ENCODE measurements around the gene MAPKAPK3.
A peak's percentile ranks its signal among the peaks of the same experiment; 100 is the strongest.

The MAPKAPK3 gene

DNA sequence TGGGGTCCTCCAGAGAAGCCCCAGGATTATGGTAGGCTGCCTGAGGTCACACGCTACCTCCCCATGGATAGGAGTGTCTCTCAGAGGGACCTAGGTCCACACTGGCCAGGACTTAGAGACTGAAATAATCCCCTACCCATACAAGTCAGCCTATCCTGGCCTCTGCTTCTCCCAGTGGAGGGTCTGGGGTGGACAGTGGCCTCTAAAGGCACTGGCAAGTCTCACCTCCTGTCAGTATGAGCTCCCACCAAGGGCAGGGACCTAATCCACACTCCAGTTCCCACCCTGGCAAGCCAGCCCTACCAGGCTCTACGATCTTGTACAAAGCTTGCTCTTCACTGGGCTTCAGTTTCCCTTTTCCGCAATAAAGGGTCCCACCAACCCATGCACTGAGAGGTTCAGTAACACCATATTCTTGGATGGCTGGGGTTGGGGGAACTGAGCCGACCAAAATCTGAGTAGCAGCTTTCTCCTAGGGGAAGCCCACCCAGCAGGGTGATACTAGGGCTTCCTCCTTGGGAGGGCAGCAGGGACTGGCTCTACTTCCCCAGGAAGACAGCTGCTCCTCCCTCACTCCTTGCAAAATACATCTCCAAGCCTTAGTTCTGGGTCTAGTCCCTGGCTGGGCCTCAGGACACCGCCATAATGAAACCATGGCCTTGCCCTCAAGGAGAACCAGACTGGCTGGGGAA lies 7.7 kb upstream of the MAPKAPK3 start:
- DNase-seq, result peak in 1 of 2 donors; percentile 20

DNA sequence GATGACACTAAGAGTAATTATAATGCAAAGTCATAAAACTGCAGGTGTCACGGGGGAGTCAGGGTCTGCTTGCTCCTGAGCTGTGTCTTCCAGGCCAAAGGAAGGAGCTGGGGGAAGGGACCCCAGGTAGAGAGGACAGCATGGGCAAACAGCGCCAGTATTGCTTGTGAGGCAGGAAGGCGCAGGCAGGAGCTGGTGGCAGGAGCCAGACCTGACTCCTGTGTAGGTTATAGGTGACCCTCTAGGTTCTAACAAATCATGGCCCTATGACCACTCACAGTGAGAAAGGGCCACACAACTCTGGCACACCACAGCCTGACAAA lies 7.2 kb upstream of the MAPKAPK3 start:
- DNase-seq, result peak in 1 of 2 donors; percentile 30

DNA sequence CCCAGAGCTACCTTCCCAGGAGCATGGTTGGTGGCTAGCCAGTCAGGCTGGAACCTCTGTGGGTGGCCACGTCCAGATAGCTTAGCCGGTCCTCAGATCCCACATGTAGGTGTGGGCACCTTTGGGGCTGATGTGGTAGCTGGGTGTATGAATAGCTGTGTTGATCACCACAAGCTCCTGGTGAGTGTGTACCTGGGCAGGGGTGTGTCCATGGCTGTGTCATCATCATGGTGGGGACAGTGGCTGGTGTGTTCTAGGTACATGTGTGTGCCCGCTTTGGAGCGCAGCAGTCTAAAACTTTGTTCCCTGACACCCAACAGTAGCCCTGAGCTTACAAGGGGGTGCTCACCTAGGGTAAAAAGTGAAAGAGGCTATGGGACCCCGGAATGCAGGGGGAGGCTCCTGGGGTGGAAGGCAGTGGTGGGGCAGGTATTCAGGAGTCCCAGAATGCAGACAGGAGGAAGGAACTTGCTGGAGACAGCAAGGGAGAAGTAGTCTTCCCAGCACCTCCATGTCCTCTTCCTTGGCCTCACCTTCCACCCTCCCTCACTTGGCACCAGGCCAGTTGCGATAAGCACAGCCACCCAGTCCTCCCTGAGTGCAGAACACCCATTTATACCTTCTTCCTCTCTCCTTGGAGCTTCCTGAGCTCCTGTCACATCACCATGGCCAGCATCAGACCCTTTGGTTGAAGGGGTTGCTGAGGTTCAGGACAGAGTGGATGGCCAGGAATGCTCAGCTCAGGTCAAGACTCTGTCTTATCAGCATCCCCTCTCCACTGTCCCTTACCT lies 6.6 kb upstream of the MAPKAPK3 start:
- peak; percentile 42 to 45 for DNase-seq

DNA sequence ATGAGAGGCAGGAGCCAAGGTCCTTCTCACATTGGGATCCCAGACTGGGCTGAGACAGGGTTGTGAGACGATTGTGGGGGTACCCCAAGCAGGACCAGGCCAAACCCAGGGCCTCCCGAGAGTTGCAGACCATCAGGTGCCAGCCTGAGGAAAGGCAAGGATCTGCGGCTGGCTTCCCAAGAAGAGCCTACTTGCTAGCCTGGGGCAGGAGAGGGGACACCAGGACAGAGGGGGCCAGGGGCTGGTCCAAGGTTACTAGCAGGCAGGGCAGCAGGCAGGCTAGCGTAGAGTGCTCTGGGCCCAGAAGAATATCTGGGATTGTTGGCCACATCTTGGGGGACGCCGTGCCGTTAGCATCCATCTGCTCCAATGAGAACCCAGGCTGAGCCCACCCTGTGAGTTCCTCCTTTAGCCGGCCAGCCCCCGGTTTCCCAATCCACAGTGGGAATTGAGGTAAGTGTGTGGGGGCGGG lies 5.9 kb upstream of the MAPKAPK3 start:
- DNase-seq, result no peak

DNA sequence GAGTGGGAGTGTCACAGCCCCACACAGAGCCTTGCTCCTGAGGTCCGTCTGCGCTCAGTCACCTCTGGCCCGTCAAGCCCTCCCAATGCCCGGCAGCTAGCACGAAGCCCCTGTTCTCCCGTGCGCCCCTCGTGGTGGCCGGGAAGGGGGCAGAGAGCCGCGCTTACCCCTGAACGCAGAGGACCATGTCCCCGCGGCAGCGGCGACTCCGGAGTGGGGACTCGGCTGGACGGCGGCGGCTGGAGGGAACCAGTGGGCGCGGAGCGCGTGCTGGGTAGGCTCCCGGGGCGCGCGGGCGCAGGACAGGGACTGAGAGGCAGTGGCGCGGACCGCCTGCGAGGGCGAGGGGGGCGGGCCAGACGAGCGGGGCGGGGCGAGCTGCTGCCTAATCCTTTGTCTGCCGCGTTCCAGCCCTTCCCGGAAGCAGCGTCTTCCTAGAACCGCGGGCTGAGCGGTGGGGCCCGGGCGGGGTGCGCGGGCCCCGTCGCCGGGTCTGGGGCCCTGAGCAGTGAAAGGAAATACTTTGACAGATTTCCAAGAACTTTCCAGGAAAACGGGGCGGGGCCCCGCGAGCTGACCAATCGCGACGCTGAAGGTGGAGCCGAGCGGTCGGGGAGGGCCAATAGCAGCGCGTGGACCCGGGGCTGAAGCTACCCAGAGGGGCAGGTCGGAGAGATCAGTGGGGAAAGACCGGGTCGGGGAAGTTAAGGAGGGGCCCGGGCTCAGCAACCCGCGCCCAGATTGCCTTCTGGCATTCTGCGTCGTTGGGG lies 5.3 kb upstream of the MAPKAPK3 start, which contains the start of gene CISH:
CISH (minus strand) TSS at position 311 of the 770 bp plus-strand sequence; CDS start at position 187, 124 bp downstream.
- DNase-seq, result peak; percentile 97 to 98

DNA sequence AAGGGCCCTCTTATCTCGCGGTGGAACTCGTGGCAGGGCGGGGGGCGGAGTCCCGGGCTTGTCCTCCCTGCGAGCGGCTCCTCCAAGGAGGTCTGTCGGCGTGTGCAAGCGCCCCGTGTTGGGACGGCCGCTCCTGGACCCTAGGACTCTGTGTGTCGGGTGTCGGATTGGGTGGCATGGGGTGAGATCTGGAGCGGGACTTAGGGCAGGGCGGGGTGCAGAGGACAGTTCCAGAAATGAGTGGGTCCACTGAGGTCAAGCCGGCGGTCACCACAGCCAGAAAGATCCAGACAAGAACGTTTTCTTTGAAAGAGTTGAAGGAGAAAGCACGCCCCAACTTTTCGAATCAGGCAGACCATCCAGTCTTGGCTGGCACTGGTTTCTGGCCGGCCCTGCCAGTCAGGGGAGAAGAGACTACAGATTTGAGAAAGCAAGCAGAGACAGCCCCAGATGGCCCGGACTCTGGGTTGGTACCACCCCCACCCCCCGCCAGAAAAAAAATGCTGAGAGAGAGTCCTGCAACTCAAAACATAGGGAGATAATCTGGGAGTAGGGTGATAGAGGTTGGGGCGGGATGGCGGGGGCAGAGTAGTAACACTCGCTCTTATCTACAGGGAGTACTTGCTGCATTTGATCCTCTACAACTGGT lies 4.6 kb upstream of the MAPKAPK3 start:
- DNase-seq, result no peak

DNA sequence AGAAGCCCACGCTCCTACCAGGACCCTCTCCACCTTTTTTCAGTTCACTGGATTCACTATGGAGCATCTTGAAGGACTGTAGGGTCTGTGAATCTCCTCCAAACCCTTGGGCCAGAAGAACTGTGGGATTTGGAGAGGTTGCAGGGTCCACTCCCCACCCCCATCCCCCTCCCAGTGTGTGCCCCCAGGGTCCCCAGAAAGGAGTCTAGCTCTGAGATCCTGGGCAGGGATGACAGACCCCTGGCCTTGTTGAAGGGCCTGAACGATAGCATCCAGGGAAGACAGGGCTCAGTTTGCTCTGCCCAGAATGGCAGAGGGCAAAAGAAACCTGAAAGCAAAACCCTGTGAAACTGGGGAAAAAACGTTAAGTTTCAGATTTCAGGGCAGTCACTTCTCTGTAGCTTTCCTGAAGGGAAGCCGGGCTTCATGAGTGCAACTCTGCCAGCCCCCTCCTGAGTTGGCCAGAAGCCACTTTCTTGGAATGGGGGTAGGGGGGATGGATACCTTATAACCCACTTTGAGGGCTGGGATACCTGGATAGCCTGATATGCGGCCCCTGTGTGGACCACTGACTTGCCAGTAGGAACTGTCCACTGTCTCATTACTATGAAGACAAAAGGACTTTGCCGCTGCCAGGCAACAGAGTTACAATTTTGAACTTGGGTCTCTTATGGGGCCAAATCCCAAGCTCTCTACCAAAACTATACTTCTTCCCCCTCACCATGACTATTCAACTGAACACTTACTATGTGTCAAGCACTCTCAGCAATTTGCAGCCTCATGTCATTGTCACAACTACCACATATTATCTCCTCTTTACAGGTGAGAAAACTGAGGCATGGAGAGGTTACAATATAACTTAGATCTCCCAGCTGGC lies 3.7 kb upstream of the MAPKAPK3 start:
- no peak for DNase-seq

DNA sequence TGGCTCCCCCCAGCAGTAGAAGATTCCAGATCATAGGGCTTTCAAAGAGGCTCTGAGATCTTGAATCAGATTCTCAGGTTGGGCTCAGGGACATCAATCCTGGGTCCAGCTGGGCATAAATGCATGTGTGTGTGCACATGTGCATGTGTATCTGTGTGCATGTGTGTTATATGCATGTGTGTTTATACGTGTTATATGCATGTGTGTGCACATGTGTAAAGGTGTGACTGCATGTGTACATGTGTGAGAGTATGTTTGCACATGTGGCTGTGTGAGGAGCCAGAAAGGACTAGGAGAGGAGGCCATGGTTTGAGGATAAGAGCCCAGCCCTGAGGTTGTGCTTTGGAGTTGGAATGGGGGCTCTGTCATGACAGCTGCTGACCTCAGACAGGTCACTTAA lies 1.8 kb upstream of the MAPKAPK3 start:
- DNase-seq, result no peak

DNA sequence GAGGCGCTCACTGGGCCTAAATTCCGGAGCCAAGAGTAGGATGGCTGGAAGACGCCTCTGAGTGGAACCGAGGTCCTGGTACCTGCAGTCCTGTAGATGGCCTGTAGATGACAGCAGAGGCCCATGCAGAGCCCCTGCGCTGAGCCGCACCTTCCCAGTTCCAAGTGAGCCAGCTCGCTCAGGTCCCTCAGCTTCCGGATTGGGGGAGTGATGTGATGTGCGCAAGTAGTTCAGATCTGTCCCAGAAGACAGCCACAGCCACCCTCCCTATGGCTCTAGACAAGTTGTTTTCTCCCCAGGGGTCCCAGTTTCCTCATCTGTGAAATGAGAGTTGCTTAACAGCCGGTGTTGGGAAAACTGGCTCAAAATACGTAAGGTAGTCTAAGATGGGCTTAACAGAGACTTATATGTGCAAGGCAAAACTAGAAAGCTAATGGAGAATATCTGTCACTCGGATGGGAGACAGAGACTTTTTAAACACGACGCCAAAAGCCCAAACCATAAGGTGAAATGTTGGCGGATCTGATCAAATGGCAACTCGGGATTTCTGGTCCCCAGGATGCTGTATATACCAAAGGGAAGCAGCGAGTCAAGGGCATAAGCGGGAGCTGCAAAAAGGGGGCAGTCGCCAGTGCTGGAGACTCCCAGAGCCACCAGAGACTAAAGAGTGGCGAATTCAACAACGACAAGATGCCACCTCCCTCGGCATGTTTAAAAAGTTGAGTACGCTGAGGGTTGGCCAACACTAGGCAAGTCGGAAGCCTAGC lies 765 bp upstream of the MAPKAPK3 start:
- DNase-seq, result peak; percentile 75 to 80

DNA sequence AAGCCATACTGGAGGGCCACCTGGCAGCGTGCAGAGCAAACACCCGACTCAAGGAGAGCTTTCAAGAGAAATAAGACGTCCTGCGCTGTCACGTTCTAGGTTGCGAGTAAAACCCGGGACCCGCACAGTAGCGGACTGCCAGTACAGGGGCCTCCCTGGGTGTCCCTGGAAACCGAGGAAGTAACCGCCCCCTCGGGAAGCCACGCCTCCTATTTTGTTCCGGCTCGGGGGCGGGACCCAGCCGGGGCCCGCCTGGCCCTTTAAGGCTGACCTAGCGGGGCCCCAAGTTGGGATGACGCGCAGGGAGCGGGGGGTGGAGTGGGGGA lies 218 bp upstream of the MAPKAPK3 start:
- peak; percentile 94 for DNase-seq

DNA sequence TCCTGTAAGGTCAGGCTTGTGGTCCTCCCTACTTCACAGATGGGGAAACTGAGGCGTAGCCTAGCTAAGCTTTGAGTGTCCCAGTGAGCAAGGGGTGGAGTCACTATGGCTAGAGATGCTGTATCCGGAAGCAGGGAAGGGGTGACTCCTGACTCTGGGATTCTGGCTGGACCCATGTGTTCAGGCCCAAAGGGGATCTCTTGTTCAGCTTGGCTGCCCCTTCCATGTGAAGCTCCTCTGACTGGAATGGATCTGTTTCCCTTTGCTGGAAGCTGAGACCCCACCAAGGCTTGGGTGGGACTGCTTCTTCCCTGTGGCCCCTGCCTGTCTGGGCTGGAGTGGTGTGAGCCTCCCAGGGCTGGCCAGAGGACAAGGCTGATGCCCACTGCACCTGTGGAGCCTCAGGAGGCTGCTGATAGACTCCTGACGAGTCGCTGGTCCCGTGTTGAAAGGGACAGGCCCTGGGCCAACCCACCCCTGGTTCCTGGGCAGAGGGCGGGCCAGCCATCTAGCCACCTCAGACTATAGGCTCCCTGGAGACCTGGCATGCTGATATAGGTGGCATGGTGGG lies 1.0 kb downstream of the MAPKAPK3 start:
- no peak for DNase-seq

DNA sequence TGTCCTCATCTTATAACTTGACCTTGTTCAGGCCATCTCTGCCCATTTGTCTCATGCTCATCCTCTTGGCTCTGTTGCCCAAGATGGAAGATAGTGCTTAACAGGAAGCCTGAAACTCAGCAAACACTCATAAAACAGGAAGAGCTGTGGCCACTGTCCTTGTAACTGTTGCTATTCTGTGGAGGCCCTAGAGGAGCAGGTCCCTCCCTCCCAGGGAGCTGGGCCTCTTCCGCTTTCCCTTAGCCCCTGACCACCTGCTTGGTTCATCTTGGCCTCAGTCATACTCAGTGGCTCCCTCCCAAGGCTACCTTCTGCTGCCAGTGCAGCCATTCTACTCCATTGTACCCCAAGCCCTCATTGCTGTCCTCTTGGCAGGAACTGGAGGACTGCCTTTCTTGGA lies 3.5 kb downstream of the MAPKAPK3 start:
- no peak for DNase-seq

DNA sequence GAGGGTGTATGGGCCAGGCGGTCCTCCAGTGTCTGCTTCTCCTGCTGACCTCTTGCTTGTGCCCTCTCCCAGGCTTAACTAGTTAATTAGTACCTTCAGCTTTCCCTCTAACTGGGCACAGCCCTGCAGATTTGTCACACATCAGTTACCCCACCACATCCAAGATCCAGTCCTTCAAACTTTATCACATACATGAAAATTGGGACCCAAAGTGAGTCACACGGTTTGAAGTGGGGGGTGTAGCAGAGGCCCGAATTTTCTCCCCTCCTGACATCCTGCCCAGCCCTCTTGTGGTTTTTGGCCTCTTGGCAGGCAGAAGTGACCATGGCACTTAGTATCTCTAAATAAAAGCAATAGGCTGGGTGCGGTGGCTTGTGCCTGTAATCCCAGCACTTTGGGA lies 3.9 kb downstream of the MAPKAPK3 start:
- DNase-seq, result no peak

DNA sequence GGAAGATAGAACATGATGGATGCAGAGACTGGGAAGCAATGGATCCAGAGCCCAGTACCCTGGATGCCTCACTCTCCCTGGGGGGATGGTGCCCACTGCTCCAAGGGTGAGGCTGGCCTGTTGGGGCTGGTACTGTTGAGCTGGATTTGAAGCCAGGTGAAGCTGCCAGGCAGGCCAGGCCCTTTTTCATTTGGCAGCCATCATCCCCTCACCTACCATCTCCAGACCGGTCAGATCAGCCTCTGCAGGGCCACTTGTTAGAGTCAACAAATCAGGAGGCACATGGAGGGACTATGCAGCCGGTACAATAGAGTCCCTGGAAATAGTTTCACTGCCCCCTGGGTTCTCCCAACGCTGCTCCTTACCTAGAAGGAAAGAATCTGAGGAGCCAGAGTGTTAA lies 5.9 kb downstream of the MAPKAPK3 start:
- DNase-seq, result no peak

DNA sequence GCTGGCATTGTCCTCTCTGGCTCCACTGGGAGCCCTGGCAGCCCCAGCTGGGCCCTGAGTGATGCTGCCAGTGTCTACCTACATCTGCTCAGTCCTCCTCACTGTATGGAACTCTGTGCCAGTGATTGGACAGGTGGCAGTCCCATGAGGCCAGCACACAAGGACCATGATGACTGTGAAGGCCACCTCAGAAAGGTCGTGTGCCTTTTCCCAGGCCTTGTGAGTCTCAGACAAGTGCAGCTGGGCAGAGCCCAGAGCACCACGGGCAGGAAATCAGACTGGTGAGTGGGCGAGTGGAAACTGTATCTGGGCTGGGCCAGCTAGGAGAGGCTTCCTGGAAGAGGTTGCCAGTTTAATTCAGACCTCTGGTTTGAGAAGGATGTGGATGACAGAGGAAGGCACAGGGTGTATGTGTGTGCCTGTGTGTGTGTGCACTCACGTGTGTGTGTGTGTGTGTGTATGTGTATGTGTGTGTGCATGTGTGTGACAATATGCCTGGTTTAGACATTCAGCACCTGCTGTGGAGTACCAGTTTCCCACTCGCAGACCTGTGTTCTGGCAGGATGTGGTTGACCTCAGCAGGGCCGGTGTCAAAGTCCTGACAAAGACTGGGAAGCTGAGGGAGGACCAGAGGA lies 7.0 kb downstream of the MAPKAPK3 start:
- peak; percentile 51 to 54 for DNase-seq

DNA sequence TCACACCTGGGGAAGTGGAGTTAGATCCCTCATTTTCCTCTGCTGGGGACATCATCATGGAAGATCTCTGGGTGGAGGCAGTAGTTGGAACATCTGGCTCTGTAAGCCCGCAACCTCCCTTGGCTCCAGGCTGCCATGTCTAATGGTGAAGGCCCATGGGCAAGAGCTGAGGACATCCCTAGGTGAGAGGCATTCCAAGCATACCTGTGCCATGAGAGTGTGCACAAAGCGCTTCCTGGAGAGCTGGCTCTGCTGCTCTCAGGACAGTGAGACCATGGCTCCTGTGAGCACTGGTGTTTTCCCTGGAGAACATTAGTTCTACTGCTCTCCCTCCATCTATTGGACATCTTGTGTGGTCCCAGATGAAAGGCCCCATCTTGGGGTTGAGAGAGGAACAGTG lies 7.7 kb downstream of the MAPKAPK3 start:
- DNase-seq, result no peak

DNA sequence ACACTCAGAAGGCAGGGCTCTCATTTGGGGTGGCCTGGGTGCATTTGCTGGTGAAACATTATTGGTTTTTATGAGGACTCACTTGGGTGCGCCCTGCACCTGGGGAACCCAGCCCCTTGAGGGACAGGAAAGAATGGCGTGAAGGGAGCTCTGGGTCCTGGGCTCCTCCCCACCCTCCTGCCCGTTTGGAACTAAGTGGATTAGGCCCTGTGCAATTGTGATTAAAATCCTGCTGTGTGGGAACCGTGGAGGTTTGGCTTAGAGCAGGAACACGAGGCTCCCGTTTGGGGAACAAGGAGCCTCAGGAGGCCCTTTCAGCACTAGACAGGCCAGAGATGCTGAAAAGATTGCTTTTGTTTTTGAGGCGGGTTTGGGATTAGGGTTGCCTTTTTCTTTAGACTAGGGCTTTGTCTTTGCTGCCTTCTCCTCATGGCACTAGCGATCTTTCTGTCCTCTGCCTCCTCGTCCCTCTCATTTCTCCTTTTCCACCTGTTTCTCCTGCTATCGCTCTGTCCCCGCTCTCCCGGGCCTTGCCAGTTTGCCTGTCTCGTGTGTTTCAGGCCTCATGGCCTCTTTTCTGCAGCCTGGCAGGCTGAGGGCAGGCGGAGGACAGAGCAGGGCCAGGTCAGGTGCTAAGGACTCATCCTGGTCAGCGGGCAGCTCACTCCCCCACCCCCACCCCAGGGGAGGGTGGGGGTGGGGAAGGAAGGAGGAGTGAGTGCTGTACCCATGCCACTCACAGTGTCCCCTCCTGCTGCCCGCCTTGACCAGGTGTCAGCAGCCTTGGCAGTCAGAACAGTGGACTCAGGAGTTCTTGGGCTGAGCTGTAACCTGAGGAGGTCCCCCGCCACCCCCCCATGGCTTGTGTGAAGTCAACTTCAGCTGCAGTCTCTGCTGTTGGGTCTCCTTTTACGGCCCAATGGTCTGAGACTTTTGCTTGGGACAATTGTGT lies 8.6 kb downstream of the MAPKAPK3 start:
- no peak for DNase-seq

DNA sequence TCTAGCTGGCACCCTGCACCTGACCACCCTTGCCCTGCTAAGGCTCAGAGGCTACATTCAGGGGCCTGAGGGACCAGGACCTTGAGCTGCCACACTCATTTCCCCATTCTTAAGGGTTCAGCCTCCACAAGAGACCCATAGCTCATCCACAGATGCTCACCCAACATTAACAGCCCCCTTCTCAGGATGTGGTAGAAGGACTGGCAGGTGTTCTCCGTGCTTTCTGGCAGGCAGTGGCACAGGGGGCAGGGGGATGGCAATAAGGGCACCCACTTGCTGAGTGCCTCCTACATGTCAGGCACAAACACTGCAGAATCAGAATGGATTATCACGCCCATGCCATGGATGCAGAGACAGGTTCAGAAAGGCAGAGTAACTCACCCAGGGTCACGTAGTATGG lies 9.4 kb downstream of the MAPKAPK3 start:
- DNase-seq, result no peak

DNA sequence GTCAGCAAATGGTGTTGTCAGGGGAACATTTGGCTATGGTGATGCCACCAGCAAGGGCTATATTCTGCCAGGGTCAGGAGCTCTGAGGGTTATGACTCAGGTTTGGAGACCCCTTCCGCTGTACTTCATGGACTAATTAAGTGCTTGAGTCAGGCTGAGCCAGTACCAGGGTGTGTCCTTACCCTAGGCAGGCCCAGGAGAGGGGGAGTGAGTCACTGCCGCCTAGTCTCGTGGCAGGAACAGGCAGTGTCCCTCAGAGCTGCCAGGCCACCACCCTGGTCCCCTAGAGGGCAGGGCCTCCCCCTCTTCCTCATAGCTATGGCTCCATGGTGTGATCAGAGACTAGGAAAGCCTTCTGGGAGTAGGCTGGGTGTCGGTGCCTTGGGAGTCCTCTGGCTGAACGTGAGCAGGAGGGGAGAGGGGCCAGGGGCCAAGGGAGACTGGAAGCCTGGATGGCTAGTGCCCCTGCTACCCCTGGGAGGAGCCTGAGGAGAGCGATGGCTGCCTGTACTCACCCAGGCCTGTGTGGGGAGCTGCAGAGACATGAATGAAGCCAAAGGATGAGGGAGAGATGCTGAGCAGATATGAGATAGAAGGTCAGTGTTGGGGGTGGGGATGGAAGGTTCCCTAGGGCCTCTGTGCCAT lies 10.6 kb downstream of the MAPKAPK3 start:
- no peak for DNase-seq

Measured in stimulated activated CD4-positive, alpha-beta T cell treated with anti-CD3 and anti-CD28 coated beads, Interleukin-2, amount 100 ng/mL, for 48 hours (primary cell).